GM19438 (cell line): ENCODE results near the gene PARD6G.
"Not testable (repeated sequence)": the region's sequence is repeated elsewhere in the genome, so short reads cannot be mapped to it uniquely, and the experiment has no call there.

Source experiments
- ATAC-seq: cut with Tn5 transposase; IDR thresholded peaks from one replicate; pipeline ENCODE4 v1.9.1; 2021; ENCODE audit warnings: low read depth; ENCODE audit not compliant: unreplicated experiment

Gene PARD6G

GRCh38 chr18:80247393-80247841 is at the start of gene PARD6G:
Gene PARD6G (minus strand): TSS chr18:80247514. CDS start chr18:80247348, 166 bp downstream.
- ATAC-seq, result peak; percentile 63

DNA sequence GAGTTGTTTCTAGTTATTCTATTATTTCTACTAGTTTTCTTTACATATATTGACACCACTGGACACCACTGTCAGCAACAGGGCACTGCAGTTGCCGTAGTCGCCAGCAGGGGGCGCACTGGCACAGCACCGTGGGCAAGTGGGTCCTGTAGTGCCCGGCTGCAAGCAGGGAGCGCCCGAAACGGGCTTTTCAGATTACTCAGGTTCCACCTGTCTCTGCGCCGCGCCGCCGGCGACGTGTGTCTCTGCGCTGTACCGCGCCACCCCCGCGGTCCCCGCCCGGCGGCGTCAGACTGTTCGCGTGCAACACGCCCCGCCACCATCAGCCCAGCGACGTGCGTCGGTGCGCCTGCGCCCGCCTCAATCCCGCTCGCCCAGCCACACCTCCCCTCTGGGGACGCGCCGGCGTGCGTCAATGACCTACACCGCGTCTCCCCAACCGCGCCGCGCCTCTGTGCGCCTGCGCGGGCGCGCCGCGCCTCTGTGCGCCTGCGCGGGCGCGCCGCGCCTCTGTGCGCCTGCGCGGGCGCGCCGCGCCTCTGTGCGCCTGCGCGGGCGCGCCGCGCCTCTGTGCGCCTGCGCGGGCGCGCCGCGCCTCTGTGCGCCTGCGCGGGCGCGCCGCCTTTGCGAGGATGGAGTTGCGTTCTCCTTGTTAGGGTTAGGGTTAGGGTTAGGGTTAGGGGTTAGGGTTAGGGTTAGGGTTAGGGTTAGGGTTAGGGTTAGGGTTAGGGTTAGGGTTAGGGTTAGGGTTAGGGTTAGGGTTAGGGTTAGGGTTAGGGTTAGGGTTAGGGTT is 15.1 kb upstream of the PARD6G start:
- not testable (repeated sequence) for ATAC-seq

DNA sequence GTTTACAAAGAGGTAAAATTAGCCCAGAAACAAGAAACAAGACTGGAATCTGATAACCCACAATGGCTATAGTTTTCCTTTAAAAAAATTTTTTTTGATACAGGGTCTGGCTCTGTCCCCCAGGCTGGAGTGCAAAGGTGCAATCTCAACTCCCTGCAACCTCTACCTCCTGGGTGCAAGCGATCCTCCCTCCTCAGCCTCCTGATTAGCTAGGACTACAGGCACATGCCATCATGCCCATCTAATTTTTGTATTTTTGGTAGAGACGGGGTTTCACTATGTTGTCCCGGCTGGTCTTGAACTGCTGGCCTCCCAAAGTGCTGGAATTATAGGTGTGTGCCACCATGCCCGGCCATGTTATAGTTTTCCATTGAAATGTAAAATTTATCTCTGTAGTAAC is 12.3 kb upstream of the PARD6G start:
- no peak for ATAC-seq

- no peak for ATAC-seq
Observed at GRCh38 chr18:80258640-80259039, 11.3 kb upstream of the PARD6G start.

DNA sequence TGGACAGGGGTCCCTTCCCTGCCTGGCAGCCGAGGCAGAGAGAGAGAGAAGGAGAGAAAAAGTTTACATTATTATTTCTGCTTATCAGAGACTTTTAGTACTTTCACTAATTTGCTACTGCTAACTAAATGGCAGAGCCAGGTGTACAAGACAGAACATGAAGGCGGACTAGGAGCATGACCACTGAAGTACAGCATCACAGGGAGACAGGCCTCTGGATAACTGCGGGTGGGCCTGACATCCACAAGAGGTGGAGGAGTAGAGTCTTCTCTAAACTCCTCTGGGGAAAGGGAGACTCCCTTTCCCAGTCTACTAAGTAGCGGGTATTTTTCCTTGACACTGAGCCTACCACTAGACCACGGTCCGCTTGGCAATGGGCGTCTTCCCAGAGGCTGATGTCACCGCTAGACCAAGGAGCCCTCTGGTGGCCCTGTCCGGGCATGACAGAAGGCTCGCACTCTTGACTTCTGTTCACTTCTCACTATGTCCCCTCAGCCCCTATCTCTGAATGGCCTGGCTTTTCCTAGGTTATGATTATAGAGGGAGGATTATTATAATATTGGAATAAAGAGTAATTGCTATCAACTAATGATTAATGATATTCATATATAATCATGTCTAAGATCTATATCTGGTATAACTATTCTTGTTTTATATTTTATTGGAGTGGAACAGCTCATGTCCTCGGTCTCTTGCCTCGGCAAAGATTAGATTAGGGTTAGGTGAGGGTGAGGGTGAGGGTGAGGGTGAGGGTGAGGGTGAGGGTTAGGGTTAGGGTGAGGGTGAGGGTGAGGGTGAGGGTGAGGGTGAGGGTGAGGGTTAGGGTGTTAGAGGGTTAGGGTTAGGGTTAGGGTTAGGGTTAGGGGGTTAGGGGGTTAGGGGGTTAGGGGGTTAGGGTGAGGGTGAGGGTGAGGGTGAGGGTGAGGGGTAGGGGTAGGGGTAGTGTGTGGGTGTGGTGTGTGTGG is 10.5 kb upstream of the PARD6G start:
- ATAC-seq, result not testable (repeated sequence)

DNA sequence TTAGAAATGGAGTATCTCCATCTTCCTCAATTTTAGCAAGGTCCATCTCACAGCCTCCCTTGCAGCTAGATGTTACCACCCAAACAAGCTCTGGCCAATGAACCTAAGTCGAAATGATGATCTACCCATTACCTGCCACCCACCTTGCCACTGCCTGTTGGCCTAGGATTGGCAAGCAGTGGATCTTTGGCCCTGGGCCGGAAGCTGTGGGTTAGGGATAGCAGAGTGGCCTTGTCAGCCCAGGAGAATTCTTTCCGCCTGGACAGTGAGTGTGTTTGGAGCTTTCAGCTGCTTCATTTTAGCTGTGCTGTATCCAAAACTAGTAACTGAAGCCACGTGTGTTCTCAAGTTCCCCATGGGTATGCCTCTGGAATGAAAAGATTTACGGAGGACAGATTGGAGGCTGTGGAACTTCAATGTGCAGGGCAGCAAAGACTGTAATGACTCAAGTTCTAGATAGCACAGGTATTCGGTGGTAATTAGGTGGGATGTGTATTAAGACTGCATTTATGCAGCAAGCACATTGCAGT is 7.7 kb upstream of the PARD6G start:
- ATAC-seq, result no peak

DNA sequence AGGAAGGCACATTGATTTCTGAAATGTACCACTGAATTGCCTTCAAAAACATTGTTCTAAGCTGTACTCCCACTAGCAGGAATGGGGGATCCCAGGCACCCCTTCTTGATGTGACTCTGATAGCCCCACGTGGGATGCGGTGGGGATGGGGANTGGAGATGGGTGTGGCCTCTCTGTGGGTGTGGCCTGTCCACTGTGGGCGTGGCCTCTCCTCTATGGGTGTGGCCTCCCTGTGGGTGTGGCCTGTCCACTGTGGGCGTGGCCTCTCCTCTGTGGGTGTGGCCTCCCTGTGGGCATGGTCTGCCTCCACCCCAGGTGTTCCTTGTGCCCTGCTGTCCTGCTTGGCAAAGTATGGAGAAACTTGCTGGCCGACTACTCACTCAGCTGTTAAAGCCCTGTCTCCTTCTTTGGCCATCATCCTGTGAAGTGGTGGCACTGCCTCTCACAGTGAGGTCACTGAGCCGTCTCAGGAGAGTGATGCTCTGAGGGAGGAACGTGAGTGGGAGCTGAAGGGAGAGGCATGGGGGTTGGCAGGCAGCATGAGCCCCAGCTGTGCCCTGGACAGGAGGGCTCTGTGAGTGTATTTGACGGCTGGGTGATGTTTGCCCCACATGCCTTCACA is 6.7 kb upstream of the PARD6G start:
- no peak for ATAC-seq

DNA sequence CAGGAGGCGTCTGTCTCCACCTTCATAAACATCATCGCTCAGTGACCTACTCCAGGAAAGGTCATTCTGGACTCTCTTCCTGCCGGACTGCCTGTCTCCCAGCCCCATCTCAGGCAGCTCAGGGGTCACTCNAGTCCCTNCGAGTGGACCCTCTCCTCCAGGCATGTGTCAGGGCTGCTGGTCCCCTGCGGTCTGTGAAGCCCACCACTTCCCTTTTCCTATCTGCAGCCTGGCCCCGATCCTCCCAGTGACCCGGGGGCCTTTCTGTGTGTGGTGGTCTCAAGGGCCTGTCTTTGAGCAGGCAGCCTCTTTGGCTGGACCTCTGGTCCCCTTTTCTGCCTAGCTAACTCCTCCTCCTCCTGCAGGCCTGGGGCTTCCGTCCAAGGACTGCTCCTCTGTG is 5.9 kb upstream of the PARD6G start:
- no peak for ATAC-seq

GRCh38 chr18:80252136-80252535 is 4.8 kb upstream of the PARD6G start:
- ATAC-seq, result no peak

DNA sequence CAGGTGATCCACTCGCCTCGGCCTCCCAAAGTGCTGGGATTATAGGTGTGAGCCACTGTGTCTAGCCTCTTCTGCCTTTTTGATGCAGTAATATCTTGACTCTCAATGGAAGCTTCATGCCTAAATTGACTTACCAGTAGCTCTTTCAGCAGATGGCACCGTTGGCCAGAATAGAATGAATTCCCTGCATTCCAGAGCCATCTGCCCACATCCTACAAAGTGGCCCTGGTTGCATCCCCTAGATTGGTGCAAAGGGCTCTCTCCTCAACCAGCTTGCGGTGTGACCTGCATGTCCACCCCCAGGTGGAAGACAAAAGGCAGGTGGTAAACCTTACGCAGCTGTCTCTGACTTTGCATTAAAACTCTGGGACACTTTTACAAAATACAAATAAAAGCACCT is 4.4 kb upstream of the PARD6G start:
- no peak for ATAC-seq

GRCh38 chr18:80250740-80251364 is 3.5 kb upstream of the PARD6G start:
- ATAC-seq, result no peak

DNA sequence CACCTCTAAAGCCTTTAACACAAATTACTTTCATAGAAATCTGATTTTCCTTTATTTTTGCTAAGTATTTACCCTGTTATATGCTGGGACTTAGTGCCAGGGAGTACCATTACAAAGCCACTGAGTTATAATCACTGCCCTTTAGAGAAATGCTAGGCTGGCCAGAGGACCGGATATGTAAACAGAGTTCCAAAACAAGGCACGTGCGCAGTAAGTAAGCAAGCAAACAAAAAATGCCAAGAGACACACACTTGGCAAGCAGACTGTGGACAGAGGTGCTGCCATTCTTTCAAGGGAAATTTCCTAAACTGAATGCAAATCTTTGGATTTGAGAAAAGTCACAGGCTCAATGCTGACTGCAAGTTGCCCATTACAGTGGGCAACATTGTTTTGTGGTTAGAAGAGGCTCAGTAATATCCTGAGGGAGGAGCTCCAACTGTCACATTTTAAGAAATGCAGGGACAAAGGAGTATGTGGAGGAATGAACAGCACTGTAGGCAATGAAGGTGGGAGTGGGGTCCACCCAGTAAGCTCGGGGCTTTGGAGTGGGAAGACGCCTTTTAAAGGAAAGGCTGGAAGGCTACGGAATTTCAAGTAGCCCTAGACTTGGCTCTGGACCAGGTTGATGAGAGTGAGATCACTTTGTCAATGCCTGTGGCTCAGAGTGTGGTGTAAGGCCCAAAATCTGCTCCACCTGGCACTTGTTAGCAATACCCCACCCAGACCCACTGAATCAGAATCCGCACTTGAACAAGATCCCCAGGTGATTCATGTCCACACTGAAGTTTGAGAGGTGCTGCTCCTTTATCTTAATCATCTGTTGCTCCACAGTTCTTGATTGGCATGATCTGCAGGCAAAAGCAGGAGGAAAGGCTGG is 2.1 kb upstream of the PARD6G start:
- no peak for ATAC-seq

DNA sequence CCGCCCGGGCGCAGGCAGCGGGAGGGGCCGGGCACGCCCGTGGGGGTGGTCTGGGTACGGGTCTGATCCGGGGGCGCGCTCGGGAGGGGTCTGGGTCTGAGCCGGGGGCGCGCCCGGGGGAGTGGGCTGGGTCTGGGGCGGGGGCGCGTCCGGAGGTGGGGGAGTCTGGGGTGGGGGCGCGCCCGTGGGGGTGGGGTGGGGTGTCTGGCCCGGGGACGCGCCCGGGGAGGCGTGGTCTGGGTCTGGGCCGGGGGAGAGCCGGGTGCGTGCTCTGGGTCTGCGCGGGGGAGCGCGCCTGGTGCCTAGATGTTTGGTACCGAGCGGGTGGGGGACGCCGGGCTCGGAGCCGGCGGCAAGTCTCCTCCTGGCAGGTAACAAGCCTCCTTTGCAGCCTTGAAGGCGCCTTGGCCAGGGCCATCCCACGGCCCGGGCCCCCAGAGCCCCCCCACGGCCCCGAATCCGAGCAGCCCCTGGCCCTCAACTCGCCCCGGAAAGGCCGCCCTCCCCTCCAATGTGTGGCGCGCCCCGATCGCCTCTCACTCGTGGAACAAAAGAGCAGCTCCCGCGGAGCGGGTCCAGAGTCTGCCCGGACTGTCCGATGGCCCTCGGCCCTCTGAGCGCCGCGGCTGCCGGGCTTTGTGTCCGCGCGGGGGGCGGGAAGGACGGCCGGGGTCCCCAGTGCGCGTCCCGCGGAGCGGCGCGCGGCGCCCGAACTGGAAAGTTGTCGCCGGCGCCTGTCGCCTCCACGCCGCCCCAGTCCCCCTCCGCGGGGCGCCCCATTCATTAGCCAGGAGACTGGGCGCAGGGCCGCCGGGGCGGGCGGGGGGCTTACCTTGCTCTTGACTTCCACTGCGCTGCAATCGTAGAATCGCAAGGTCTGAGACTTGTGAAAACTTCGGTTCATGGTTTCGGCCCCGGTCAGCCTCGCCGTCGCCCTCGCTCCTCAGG is 595 bp downstream of the PARD6G start:
- ATAC-seq, result peak; percentile 40

DNA sequence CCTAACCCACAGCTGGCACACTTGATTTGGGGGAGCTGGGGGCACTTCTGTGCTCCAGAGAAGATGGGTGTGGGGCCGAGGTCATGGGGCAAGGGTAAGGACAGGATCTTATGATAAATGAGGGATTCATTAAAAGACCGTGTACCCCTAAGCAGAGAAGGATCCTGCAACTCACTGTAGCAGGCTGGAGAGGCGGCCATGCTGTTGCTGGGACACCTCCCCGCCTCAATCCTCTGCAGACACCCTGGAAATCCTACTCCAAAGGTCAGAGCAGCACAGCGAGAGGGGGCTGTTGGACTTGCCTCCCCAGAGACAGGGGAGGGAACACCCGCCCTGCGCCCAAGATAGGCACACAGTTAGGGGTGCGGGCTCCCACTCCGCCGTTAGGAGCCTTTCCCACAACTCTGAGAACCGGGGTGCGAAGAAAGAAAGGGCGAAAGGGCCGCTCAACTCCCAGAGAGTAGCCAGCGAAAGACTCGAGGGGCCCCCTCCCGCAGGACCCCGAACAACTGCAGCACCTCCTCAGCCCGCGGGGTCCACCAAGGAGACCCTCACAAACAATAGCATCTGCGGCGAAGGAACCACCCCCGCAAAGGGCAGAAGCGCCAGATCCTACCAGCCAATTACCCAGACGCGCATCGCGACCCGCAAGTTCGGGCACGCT is 1.4 kb downstream of the PARD6G start:
- ATAC-seq, result no peak

DNA sequence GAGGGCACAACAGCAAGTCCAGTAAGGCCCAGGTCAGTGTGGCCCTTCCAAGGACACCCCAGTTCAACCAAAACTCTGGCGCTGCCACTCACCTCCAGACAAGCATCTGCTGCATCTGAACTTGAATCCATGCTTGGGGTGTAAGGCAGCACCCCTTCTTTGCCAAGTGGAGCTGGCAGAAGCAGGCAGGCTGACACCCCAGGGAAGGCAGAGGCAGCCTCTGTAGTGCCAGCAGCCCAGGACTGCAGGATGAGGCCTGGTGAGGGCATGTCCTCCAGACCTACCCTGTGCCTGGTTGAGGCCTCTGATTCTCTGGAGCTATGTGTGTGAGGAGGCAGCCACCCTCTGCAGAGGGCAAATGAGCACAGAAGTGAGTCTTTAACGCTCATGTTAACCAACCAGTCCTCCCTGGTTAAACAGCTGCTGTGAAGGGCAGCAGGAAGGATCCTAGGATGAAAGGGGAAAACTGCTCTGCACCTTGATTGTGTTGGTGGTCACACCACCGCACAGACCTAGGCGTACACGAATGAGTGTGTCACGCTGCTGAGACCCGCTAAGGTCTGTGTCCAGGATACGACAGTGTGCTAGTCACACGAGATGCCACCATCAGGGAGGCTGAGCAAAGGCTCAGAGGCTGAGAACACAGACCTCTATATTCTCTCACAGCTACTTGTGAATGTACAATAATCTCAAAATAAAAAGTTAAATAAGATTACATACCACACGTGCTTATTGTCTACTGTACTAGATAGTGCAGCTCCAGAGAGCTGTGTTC is 2.2 kb downstream of the PARD6G start:
- no peak for ATAC-seq

- no peak for ATAC-seq
Observed at GRCh38 chr18:80244167-80244566, 3.1 kb downstream of the PARD6G start.

- ATAC-seq, result no peak
Observed at GRCh38 chr18:80243204-80243603, 4.1 kb downstream of the PARD6G start.
